ENCODE data around the gene TMEM233.
A peak's percentile ranks its signal among the peaks of the same experiment; 100 is the strongest.
"Not testable (repeated sequence)": the region's sequence is repeated elsewhere in the genome, so short reads cannot be mapped to it uniquely, and the experiment has no call there.

TMEM233 gene

DNA sequence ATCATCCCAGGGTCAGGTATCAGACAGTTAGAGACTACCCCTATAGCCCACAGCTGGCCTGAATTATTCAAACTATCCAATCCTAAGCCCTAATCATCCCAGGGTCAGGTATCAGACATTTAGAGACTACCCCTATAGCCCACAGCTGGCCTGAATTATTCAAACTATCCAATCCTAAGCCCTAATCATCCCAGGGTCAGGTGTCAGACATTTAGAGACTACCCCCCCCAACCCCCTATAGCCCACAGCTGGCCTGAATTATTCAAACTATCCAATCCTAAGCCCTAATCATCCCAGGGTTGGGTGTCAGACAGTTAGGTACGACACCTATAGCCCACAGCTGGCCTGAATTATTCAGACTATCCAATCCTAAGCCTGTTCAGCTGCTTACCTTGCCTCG is 63.4 kb downstream of the TMEM233 start:
- DNase-seq: not testable (repeated sequence)

DNA sequence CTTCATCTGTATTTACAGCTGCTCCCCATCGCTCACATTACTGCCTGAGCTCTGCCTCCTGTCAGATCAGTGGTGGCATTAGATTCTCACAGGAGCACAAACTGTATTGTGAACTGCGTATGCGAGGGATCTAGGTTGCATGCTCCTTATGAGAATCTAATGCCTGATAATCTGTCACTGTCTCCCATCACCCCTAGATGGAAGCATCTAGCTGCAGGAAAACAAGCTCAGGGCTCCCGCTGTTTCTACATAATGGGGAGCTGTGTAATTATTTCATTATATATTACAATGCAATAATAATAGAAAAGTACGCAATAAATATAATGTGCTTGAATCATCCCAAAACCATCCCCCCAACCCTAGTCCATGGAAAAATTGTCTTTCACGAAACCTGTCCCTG is 64.6 kb downstream of the TMEM233 start:
- not testable (repeated sequence) for DNase-seq

DNA sequence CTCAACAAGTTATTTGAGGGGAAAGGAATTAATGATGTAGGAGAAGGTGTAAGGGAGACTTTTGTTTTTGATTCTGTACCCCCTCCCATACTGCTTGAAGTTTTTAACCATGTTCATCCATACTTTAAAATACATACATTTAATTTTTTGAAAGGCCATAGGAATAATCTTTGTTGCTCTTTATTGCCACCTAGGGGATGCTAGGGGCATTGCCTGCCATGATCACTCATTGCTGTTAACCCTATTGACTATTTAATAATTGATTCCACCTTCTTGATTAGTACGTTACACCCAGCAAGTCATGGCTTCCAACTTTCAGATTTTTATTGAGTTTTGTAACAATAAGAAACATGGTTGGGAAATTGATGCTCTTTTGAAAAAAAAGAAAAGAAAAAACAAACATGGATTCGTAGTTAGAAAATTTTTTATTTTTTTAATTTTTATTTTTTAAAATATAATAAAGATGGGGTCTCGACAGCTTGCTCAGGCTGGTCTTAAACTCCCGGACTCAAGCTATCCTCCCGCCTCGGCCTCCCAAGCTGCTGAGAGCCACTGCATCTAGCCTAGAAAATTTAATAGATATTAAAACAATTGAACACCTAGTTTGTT is 65.8 kb downstream of the TMEM233 start:
- DNase-seq: peak in 4 of 58 donors; percentile 6 to 28 (median 14)

DNA sequence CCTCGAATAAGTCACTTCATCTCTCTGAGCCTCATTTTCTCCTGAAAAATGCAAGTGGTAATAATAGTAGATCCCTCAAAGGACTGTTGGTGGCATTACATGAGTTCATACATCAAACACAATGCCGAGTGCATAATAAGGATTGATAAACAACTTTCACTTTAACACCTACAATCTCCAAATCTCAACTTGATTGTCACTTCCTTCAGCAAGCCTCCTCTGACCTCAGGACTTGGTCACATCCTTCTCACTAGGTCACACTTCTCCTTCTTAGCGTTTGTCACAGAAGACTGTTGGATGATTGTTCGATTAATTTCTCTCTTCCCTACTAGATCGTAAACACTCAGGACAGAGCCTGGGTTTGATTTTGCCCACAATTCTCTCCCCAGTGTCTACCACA is 66.5 kb downstream of the TMEM233 start:
- DNase-seq: no peak

DNA sequence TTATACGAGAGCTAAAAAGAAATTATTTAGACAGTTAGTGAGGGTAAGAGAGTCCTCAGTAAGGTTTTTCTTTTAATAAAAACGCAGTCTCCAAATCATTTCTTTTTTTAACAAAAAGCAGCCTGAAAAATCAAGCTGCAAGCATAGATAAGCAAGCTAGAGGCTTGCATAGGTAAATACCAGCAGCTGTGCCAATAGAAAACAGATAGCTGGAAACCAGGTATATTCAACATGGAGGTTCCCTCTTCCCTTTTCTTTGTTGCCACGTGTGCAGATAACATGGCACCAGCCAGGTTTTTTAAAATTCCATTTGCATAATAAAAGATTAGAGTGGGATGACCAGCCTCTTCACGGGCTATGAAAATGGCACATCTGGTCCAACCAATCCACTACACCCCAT is 68.3 kb downstream of the TMEM233 start:
- no peak for DNase-seq

DNA sequence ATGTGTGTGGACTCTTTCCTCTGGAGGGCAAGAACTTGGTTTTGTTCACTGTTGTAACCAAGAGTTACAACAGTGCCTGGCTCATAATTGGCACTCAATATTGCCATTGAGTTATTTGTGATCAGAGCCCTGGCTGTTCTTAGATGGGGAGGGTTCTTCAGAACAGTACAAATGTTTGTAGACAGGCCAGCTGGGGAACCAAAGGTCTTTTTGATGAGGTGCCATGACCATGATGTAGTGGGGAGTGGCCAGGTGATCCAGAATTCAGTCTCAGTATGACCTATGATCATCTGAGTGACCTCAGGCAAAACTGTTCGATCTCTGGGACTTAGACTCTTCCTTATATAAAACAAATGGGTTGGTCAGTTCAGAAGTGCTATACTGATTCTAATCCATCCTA is 71.1 kb downstream of the TMEM233 start:
- DNase-seq: no peak

DNA sequence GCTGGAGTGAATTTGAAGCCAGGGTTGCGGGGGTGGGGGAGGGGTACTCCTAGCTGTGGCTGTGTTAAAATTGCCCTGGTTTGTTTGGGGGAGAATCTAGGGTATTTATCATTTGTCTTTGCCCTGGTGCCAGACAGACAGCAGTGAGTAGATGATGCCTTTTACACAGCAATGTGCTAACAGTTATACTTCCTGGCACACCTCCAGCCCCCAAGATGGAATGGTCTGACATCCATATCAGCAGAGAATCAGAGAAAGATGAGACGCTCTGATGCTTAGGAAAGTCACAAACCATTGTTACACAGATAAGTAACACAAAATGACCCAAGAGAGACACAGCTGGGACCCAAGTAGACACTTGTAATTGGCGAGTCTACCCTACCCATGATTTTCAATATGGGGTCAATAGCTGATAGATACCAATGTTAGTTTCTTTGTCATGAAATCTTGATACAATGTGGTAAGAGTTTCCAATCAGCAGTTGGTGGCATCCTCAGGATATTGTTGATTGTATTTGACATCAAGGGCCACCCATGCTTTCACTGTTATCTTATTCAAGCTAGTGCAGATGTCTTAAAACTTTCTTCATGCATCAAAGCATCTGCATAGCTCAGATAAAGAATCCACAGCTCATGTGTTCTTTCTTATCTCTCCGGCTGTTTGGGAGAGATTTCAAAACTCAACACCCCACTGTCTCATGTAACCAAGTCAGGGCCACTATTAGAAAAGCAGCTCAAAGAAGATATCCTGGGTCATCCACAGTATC is 71.8 kb downstream of the TMEM233 start:
- DNase-seq: no peak

DNA sequence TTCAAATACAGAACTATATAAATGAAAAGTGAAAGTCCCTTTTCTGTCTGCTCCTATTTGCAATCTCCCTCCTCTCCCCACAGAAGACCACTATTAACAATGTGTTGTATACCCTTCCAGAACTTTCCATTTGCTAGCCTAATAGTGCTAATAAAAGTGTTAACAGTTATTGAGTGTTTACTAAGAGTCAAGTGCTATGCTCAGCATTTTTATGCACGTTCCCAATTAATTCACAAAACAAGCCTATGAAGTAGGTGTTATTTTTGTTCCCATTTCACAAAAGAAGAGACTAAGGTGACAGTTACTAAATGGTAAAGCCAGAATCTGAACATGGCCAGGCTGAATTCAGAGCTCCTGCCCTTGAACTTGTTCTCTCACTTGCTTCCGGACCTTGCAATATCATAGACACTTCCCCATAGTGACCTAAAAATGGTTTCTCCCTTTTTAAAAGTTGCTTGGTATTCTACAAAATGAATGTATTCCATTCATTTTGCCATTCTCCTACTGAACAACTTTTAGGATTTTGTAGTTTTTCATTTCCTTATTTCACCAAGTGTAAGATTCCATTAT is 72.7 kb downstream of the TMEM233 start:
- no peak for DNase-seq

DNA sequence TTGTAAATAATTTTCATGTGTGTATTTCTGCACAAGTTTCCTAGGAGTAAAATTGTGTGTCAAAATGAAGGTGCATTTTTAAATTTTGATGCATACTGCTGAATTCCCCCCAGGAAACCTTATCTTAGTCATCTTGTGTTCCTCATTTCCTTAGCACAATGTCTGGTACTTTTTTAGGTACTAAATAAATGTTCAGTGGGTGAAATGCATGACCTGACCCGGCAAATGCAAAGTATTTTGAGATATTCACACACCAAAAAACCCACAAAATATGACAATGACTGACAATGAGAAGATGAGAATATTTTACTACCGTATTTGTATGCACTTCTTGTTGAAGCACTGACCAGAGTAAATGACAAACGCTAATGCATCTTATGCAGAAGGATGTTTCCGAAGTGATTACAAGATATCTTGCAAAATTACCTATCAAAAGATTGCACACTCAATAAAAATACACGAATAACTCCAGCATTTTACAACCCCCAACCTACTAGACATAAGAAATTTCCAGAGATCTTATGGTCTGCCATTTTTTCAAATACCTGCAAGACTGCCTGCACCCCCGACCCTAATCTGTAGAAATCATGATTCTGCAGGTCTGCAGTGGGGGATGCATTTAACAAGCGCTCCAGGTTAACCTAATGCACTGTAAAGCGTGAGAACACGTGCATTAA is 73.5 kb downstream of the TMEM233 start:
- no peak for DNase-seq

DNA sequence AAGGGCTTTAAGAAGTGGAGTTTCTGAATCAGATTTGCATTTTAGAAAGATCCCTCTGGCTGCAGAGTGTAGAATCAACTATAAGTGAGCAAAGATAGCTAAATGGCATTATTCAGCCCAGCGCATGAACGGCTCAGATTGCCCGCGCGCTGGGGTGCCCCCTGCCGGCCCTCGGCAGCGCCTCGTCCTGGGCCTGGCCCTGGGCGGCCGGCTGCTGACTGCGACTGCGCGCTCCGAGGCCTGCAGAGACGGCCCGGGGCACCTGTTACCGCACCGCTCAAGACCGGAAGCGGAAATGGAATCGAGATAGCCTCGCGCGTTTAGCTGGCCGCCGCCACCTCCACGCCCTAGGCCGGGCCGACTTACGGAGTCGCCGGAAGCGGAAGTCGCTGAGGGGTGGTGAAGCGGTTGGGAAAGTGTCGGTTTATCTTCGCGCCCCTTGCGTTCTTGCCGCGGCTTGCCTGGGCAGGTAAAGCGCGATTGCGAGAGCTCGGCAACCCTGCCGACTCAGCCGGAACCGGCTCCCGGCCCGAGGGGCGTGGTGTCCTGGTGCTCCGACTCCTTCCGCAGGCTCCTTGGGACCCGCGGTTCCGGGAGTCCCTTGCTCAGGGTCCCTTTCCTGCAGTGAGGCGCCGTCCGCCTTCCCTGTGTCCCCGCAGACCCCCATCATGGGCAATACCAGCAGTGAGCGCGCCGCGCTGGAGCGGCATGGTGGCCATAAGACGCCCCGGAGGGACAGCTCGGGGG is 74.2 kb downstream of the TMEM233 start, which contains the start of gene PRKAB1:
Gene PRKAB1 (plus strand): TSS at position 557 of the 747 bp plus-strand sequence. CDS start 112 bp downstream, at position 669.
- peak; percentile 63 to 98 (median 94) for DNase-seq

DNA sequence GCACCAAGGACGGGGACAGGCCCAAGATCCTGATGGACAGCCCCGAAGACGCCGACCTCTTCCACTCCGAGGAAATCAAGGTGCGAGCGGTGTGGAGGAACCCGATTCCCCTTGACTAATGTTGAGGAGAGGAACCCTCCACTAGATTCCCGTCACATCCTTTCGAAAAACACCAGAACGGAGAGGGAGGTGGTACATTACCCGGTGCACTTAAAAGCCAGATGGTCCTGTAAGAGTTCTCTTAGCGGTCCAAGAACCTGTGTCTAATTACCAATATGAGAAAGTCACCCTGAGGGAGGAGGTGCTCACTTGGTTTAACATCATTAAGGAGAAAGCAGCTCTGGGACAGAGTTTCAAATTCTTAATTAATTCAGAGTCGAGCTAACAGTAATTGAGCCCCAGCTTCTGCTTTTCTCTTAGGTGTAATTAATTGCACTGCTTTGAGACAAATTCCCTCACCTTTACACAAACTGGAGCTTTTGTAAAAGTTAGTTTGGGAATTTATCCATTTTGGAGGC is 74.8 kb downstream of the TMEM233 start:
- peak in 1 of 58 donors; percentile 45 for DNase-seq

DNA sequence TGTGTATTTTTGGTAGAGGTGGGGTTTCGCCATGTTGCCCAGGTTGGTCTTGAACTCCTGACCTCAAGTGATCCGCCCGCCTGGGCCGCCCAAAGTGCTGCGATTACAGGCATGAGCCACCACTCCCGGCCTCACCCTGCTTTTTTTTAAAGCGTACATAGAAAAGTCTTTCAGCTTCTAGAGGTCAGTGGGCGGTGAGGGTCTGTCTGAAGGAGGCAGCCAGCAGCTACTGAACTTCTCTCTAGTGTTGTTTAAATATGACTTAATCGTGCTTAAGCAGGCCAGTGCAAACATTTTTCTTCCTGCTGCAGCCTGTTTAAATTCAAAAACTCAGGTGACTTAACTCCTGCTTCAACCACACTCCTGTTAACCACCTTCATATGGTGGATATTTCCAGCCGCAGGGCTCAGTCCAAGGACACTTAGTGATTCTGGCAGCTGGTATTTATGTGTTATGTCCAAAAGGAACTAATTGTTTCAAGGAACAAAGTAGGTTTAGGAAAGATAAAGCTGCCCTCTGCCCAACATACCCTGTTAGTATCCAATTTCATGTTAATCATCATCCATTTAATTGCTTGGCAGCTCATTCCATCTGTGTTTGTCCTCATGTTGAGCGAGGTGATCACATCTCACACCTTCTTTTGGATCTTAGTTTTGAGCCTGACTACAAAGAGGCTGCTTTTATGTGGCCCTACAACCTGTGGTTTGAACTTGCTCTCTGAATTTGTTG is 76.3 kb downstream of the TMEM233 start:
- no peak for DNase-seq

DNA sequence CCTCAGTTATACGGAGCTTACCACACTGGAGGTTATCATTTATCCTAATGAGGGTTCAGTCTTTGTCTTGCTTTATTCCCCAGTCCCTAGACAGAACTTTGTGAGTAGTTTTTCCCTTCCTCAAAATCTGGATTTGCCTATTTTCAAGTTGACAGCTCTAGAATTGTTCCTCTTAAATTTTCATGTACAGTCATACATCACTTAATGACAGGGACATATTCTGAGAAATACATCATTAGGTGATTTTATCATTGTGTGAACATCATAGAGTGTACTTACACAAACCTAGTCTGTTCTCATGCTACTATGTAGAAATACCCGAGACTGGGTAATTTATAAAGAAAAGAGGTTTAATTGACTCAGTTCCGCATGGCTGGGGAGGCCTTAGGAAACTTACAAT is 77.5 kb downstream of the TMEM233 start:
- DNase-seq: no peak

DNA sequence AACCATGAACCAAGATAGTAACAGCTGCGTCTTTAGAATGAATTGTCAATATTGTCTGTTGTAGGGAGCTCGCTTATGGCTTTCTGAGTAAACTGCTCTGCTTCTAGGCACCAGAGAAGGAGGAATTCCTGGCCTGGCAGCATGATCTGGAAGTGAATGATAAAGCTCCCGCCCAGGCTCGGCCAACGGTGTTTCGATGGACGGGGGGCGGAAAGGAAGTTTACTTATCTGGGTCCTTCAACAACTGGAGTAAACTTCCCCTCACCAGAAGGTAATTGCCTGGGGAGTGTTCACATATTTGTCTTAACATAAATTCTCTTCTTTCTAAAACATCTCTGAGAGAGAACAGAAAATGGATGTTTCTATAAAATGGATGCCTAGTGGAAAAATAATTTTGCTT is 78.6 kb downstream of the TMEM233 start:
- DNase-seq: no peak

DNA sequence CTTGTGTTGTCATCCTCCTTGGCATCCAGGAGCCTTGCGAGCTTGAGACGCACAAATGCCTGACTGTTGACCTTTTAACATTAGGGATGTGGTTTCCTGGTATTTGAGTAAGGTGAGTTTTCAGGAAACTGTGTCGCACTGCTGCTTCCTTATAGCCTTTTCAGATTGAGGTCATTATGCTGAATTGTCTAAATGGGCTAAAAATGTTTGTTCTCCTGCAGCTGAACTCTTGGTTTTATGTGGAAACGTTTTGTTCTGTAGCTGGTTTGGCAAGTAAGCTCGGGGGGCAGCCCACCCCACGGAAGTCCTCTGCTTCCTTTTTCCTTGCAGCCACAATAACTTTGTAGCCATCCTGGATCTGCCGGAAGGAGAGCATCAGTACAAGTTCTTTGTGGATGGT is 80.1 kb downstream of the TMEM233 start:
- DNase-seq: peak in 1 of 58 donors; percentile 24

DNA sequence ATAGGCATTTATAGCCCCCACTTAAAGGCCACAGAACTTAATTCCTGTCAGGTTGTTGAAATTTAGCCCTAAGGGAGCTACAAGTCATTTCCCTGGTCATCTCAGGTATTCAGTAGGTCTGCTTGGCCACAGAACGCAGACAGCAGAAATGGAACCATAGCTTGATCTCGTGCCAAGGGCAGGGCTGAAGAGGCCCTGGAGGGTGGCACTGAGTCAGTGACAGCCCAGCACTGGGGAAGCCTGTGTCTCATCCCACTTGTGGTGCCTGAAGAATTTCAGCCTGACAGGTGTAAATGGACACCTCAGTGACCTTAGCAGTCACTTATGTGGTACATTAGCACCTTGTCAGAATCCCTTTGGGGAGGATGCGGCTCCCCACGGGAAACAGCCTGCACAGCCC is 81.0 kb downstream of the TMEM233 start:
- DNase-seq: no peak

DNA sequence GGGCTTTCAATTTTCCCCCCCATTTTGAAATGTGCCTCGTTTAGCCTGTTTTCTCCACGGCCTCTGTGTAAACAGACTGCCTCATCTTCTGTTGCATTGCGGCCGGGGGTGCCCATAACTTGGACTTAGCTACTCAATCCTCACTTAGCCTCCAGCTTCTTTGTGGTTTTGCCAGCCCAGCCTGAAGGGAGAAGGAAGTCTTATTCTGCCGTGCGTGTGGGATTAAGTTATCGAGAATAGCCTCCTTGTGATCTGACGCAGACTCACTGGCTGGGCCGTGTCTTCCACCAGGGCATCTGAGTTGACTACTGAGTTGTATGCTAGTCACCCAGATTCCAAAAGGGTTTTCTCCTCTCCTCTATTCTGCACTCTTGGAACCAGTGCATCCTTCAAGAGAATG is 82.4 kb downstream of the TMEM233 start:
- DNase-seq: peak in 1 of 58 donors; percentile 9

DNA sequence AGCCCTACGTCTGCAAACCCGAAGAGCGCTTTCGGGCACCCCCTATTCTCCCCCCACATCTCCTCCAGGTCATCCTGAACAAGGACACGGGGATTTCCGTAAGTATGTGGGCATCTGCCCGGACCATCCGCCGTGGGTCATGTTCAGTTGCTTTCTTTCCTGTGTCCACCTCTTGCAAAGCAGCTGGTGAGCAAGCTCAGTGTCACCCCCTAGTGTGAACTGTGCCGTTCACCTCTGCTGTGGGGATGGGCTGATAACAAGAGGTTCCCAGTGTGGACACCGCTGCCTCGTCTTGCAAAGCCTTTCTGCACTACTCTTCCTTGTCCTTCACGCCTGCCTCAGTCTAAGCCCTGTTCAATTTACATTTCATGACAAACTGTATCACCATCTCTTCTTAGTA is 83.0 kb downstream of the TMEM233 start:
- DNase-seq: no peak

DNA sequence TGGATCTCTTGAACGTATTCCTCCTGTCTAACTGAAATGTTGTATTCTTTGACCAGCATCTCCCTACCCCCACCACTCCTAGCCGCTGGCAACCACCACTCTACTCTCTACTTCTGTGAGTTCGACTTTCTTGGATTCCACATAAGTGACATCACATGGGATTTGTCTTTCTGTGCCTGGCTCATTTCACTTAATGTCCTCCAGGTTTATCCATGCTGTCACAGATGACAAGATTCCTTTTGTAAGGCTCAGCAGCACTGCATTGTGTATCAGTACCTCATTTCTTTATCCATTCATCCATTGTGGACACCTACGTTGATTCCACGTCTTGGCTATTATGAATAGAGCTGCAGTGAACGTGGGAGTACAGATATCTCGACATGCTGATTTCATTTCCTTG is 84.9 kb downstream of the TMEM233 start:
- no peak for DNase-seq

DNA sequence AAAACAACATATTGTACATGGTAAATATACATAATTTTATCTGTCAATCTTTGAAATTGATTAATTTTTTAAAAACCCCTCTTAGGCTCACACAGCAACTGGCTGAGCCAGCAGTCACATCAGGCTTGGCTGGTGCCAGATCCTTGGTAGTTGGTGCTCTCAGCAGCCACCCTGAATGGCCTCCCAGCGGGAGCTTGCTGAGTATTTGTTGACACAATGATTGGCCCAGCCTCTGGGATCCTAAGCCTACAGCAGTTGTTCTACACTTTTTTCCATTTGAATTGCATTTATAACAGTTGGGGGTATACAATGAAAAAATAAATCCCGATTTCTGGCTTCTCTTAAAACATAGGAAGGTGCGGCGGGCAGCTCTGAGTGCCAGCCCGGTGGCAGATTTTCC is 85.5 kb downstream of the TMEM233 start:
- DNase-seq: no peak

Measured in anterior cingulate cortex (tissue), 58 donors.